Natural killer cell (primary cell): ENCODE measurements around the gene BCL2L14. TPM values are rescaled to one million over a fixed set of nuclear protein-coding genes. Genes with fewer than 3 reads are reported as not detected.

Experiments used
- ATAC-seq, 3 donors: fragments of 150-1000 bp in 2 of 3; fragments of 200-7000 bp in 1 of 3; cut with Tn5 transposase; 1 replicate in 1 of 3; 2 replicates in 2 of 3; pipeline ENCODE4 v1.10.0; 2021; ENCODE audit warnings: mild to moderate bottlenecking in 2 of 3, moderate library complexity in 2 of 3
- DNase-seq, 2 donors: peaks; one replicate each; pipeline versions ENCODE4 v3.0.0 to v3.0.0-alpha.2; 2013 to 2021; ENCODE audit warnings: mixed read lengths in 1 of 2
- H3K27ac ChIP-seq: one replicate; pipeline ENCODE4 v1.5.1; 2013; ENCODE audit warnings: mild to moderate bottlenecking, low read length
- H3K27me3 ChIP-seq: one replicate; pipeline ENCODE4 v1.6.1; 2013; ENCODE audit warnings: low read length; ENCODE audit not compliant: control insufficient read depth, insufficient read depth
- H3K36me3 ChIP-seq: one replicate; pipeline ENCODE4 v1.6.1; 2013; ENCODE audit warnings: low read length; ENCODE audit not compliant: control insufficient read depth, insufficient read depth
- H3K4me1 ChIP-seq: one replicate; pipeline ENCODE4 v1.6.1; 2013; ENCODE audit warnings: low read length; ENCODE audit not compliant: control insufficient read depth, insufficient read depth
- H3K4me3 ChIP-seq: one replicate; pipeline ENCODE4 v1.5.1; 2013; ENCODE audit warnings: low read length
- H3K9me3 ChIP-seq: one replicate; pipeline ENCODE4 v1.6.1; 2013; ENCODE audit warnings: low read length; ENCODE audit not compliant: control insufficient read depth, insufficient read depth
- H3K27ac Mint-ChIP-seq, 2 donors: one replicate each; pipeline ENCODE4 v1.8.0; 2022; ENCODE audit warnings: mild to moderate bottlenecking in 2 of 2, mixed read lengths in 2 of 2, moderate library complexity in 1 of 2
- H3K27me3 Mint-ChIP-seq, 2 donors: one replicate each; pipeline ENCODE4 v1.8.0; 2022; ENCODE audit warnings: low read depth in 2 of 2, mixed read lengths in 2 of 2
- H3K36me3 Mint-ChIP-seq: one replicate; pipeline ENCODE4 v1.8.0; 2022; ENCODE audit warnings: mixed read lengths
- H3K4me1 Mint-ChIP-seq, 2 donors: one replicate each; pipeline ENCODE4 v1.8.0; 2022; ENCODE audit warnings: mixed read lengths in 2 of 2
- H3K4me3 Mint-ChIP-seq: one replicate; pipeline ENCODE4 v1.8.0; 2022; ENCODE audit warnings: mild to moderate bottlenecking, moderate library complexity, mixed read lengths
- H3K9me3 Mint-ChIP-seq, 2 donors: one replicate each; pipeline ENCODE4 v1.8.0; 2022; ENCODE audit warnings: mixed read lengths in 2 of 2
- CTCF ChIP-seq: fragments of 200-600 bp; IDR thresholded peaks from one replicate; pipeline ENCODE4 v1.8.0; 2022; ENCODE audit warnings: antibody characterized with exemption
- WGBS: methylation state at CpG from one replicate; pipeline ENCODE4 v1.1.7; 2013; ENCODE audit warnings: missing lambda C conversion rate; ENCODE audit not compliant: insufficient coverage; 5-methylcytosine and 5-hydroxymethylcytosine counted together
- intact Hi-C: fragments of 100-400 bp; cut with micrococcal nuclease; formaldehyde crosslinking; loops from one replicate; pipeline ENCODE4 v1.14.2; 2022
- total RNA-seq, 4 donors: library from RNA; stranded (reverse); fragments of 120-200 nt in 1 of 4; gene quantifications; one replicate each; pipeline versions ENCODE4 v1.2.3 to v1.2.4, GENCODE V29; 2013 to 2022

BCL2L14 gene
- total RNA-seq, 3 donors from 2014 or later (not counting 1 experiment from before 2014, with no cell fraction given) = 0.49 TPM; not detected in 2

DNA sequence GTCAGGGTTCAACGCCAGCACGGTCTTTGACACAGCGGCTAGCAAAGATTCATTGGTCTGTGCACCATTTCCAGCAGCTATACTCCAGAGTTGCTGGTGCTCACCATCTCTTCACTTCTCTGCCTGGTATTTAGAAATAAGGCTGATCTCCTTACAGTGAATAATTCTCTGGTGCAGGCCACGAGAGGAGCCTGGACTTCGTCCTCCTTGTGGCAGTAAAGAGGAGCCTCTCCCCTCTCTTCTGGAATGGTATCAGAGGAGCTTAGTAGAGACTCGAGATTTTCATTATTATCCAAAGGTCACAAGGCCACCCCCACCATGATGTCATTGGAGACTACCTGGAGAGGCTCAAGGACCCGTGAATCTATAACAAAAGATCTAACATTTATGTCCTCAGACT, 30.8 kb upstream of the BCL2L14 start:
- Mint-ChIP-seq H3K4me3 (no peak overlapping the region), H3K9me3 (no peaks in the 10 kb centered on the region), H3K36me3 (no peaks in the 10 kb centered on the region), H3K27me3 (peaks cover 19 to 39% of the 10 kb centered on the region in 2 donors), H3K27ac (no peak overlapping the region), H3K4me1 (no peaks in the 10 kb centered on the region)
- WGBS = 89% methylated on average over 5 of the region's 7 CpGs
- intact Hi-C loops = loop anchor here (10.0 kb wide), 1 partner anchor 1265 kb away; no protein-coding TSS in a partner anchor
- Histone ChIP-seq H3K9me3 (no peaks in the 10 kb centered on the region), H3K27me3 (no peaks in the 10 kb centered on the region), H3K27ac (no peak overlapping the region), H3K4me3 (no peak overlapping the region), H3K36me3 (no peaks in the 10 kb centered on the region), H3K4me1 (no peaks in the 10 kb centered on the region)
- TF ChIP-seq CTCF = no peak
- no peak for ATAC-seq
- no peak for DNase-seq

DNA sequence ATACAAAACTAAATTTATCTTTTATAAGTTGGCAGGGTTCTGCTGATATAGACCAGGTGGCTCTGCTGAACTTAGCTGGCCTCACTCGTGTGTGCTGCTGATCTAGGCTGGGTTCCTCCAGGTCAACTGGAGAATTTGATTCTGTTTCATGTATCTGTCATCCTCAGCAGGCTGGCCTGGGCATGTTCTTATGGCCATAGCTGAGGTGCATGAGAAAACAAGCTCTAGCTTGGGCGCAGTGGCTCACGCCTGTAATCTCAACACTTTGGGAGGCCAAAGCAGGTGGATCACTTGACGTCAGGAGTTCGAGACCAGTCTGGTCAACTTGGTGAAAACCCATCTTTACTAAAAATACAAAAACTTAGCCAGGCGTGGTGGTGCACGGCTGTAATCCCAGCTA, 24.3 kb upstream of the BCL2L14 start:
- intact Hi-C loops = no loop called here
- Mint-ChIP-seq H3K4me1 (no peaks in the 10 kb centered on the region), H3K27me3 (peaks cover 7 to 10% of the 10 kb centered on the region in 2 donors), H3K27ac (no peak overlapping the region), H3K4me3 (no peak overlapping the region), H3K36me3 (no peaks in the 10 kb centered on the region), H3K9me3 (no peaks in the 10 kb centered on the region)
- TF ChIP-seq CTCF = no peak
- H3K27ac ChIP-seq = no peak overlapping the region
- ATAC-seq = no peak
- WGBS = 92% methylated on average over 7 of the region's 7 CpGs
- H3K4me1 ChIP-seq = no peaks in the 10 kb centered on the region
- H3K9me3 ChIP-seq = no peaks in the 10 kb centered on the region
- no peaks in the 10 kb centered on the region for H3K36me3 ChIP-seq
- H3K27me3 ChIP-seq = no peaks in the 10 kb centered on the region
- no peak for DNase-seq
- no peak overlapping the region for H3K4me3 ChIP-seq

GRCh38 chr12:12047682-12048081, 23.1 kb upstream of the BCL2L14 start:
- no peak overlapping the region for H3K4me3 Mint-ChIP-seq
- WGBS = 89% methylated on average over 3 of the region's 3 CpGs
- peak in 1 of 3 donors; percentile 22 for ATAC-seq

More at GRCh38 chr12:12047682-12048081, 23.1 kb upstream of the BCL2L14 start:
- intact Hi-C loops = no loop called here
- H3K27ac Mint-ChIP-seq = no peak overlapping the region
- H3K27ac ChIP-seq = no peak overlapping the region
- H3K9me3 Mint-ChIP-seq = no peaks in the 10 kb centered on the region
- H3K4me3 ChIP-seq = no peak overlapping the region
- H3K36me3 Mint-ChIP-seq = no peaks in the 10 kb centered on the region
- no peaks in the 10 kb centered on the region for H3K4me1 Mint-ChIP-seq
- H3K27me3 ChIP-seq = no peaks in the 10 kb centered on the region
- TF ChIP-seq CTCF = no peak
- no peak for DNase-seq
- no peaks in the 10 kb centered on the region for H3K4me1 ChIP-seq
- H3K36me3 ChIP-seq = no peaks in the 10 kb centered on the region
- H3K9me3 ChIP-seq = no peaks in the 10 kb centered on the region
- peaks cover 0 to 7% of the 10 kb centered on the region in 2 donors for H3K27me3 Mint-ChIP-seq
